Kidney epithelial cell (primary cell): Measurements from ENCODE around the gene PHF2. TPM values are rescaled to one million over a fixed set of nuclear protein-coding genes. Genes with fewer than 3 reads are reported as not detected.

ENCODE experiments used
- DNase-seq: peaks from one replicate; pipeline ENCODE4 v3.0.0-alpha.2; 2010; ENCODE audit warnings: low read depth
- H3K27me3 ChIP-seq: 2 replicates; pipeline ENCODE4 v1.6.0; 2011; ENCODE audit warnings: low read length; ENCODE audit not compliant: control insufficient read depth, insufficient read depth
- H3K36me3 ChIP-seq: 2 replicates; pipeline ENCODE4 v1.5.1; 2011; ENCODE audit warnings: low read length; ENCODE audit not compliant: control insufficient read depth, insufficient read depth
- H3K4me3 ChIP-seq: 2 replicates; pipeline ENCODE4 v1.5.1; 2011; ENCODE audit warnings: low read depth, mild to moderate bottlenecking, control low read depth, low read length
- total RNA-seq: library from RNA; depleted of rRNA; stranded (reverse); fragments of >200 nt; gene quantifications from 2 replicates; pipeline ENCODE4 v1.2.3, GENCODE V29; 2015
- TF ChIP-seq, protein P1 (sequence below): IDR thresholded peaks from 2 replicates; pipeline ENCODE4 v1.5.1; 2011; ENCODE audit warnings: mild to moderate bottlenecking, moderate library complexity, low read length, control low read depth, inconsistent platforms; ENCODE audit not compliant: insufficient read depth, poor library complexity, severe bottlenecking

The PHF2 gene
- total RNA-seq, 1 donor from 2014 or later: 20.4 TPM

DNA sequence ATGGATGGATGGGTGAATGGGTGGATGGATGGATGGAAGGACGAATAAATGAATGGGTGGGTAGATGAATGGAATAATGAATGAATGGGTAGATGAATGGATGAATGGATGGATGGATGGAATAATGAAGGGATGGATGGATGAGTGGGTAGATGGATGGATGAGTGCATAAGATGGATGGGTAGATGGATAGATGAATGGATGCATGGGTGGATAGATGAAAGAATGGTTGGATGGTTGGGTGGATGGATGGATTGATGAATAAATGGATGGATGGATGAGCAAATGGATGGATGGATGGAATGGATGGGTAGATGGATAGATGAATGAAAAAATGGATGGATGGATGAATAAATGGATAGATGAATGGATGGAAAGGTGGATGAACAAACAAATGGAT, 85.2 kb downstream of the PHF2 start:
- H3K4me3 ChIP-seq: no peak overlapping the region
- DNase-seq: no peak
- TF ChIP-seq, protein P1, sequence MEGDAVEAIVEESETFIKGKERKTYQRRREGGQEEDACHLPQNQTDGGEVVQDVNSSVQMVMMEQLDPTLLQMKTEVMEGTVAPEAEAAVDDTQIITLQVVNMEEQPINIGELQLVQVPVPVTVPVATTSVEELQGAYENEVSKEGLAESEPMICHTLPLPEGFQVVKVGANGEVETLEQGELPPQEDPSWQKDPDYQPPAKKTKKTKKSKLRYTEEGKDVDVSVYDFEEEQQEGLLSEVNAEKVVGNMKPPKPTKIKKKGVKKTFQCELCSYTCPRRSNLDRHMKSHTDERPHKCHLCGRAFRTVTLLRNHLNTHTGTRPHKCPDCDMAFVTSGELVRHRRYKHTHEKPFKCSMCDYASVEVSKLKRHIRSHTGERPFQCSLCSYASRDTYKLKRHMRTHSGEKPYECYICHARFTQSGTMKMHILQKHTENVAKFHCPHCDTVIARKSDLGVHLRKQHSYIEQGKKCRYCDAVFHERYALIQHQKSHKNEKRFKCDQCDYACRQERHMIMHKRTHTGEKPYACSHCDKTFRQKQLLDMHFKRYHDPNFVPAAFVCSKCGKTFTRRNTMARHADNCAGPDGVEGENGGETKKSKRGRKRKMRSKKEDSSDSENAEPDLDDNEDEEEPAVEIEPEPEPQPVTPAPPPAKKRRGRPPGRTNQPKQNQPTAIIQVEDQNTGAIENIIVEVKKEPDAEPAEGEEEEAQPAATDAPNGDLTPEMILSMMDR: no peak
- H3K27me3 ChIP-seq: no peaks in the 10 kb centered on the region
- H3K36me3 ChIP-seq: no peaks in the 10 kb centered on the region

DNA sequence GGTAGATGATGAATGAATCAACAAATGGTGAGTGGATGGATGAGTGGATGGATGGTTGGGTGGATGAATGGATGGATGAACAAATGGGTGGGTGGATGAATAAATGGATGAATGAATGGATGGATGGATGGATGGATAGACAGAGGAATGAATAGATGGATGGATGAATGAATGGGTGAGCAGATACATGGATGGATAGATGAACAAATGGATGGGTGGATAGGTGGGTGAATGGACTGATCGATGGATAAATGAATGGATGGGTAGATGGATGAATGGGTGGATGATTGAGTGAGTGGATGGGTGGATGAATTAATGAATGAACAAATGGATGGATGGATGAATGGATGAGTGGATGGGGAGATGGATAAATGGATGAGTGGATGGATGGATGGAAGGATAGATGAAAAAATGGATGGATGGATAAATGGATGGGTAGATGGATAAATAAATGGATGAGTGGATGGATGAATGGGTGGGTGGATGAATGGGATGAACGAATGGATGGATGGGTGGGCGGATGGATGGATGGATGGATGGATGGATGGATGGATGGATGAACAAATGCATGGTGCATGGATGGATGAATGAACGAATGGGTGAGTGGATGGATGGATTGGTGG, 85.7 kb downstream of the PHF2 start:
- no peaks in the 10 kb centered on the region for H3K36me3 ChIP-seq
- no peak for DNase-seq
- TF ChIP-seq, protein P1: no peak

DNA sequence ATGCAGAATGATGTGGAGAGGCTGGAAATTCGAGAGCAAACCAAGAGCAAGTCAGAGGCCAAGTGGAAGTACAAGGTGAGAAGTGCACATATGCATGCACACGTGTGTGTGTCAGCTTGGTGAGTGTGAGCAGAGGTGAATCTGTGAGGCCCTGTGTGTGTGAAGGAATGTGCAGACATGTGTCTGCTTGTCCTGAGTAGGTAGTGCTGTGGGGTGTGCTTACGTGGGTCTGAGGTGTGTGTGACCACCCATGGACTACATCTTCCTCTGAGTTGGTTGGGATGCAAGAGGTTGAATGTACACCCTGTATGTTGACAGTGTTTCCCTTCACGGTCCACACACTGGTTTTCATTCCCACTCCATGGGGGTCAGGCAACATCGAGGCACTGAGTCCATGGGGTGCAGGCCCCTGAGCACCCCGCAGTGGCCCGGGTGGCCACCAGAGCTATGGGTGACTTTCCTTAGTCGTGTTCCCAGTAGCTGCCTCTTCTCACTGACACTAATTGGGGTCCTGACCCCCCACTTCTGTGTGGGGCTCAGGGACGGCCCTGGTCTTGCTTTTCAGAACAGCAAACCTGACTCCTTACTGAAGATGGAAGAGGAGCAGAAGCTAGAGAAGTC, 86.7 kb downstream of the PHF2 start:
- no peak for DNase-seq
- Histone ChIP-seq H3K36me3 (no peaks in the 10 kb centered on the region), H3K27me3 (no peaks in the 10 kb centered on the region), H3K4me3 (no peak overlapping the region)
- TF ChIP-seq, protein P1: no peak

More for the DNA sequence above, 85.7 kb downstream of the PHF2 start:
- Histone ChIP-seq H3K4me3 (no peak overlapping the region), H3K27me3 (no peaks in the 10 kb centered on the region)

- DNase-seq: no peak
- H3K36me3 ChIP-seq: no peaks in the 10 kb centered on the region
- no peaks in the 10 kb centered on the region for H3K27me3 ChIP-seq
- H3K4me3 ChIP-seq: no peak overlapping the region
- TF ChIP-seq, protein P1: no peak
Observed at GRCh38 chr9:93663877-93664548, 87.6 kb downstream of the PHF2 start.

DNA sequence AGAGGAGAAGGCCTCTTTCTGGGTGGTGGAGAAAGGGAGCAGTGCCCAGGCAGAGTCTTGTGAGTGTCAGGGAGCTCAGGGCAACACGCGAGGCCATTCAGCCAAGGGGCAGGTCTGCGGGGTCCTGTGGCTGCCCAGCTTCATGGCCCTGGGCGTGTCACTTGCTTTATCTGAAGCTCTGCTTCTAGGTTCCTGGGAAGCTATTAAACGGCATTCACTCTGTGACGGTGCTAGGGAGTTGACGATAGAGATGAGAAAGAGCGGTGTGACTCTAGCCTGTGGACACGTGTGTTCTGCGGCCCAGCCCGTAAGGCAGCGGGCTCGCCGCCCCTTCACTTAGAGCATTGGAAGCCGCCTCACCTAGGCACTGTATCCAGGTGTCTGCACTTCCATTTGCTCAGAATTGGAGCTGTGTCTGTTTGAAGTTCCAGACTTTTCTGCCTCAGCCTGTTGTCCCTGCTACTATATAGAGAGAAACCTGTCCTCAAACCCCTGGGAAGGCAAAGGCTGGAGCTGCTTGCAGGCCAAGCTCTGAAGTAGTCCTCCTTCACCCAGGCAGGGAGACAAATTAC, 88.3 kb downstream of the PHF2 start:
- TF ChIP-seq, protein P1: no peak

More for the DNA sequence above, 88.3 kb downstream of the PHF2 start:
- H3K27me3 ChIP-seq: no peaks in the 10 kb centered on the region
- DNase-seq: no peak
- no peak overlapping the region for H3K4me3 ChIP-seq
- H3K36me3 ChIP-seq: no peaks in the 10 kb centered on the region
